Measurements from ENCODE around the gene KMT5C. TPM values are rescaled to one million over a fixed set of nuclear protein-coding genes. Genes with fewer than 3 reads are reported as not detected.
A peak's percentile ranks its signal among the peaks of the same experiment; 100 is the strongest.

The KMT5C gene
- total RNA-seq, 2 experiments from 2014 or later: 32.6 to 33.1 TPM

- DNase-seq: no peak
- no peak for ATAC-seq
- H3K4me3 Mint-ChIP-seq: no peak within 1 kb of the TSS
- no peak for TF ChIP-seq CTCF (IDR thresholded peaks at IDR 0.05)
- H3K27me3 Mint-ChIP-seq: peaks cover 20% of the 10 kb centered on the region
- H3K27ac Mint-ChIP-seq: no peak within 1 kb of the TSS
- H3K4me1 Mint-ChIP-seq (ENCODE audit: low read depth): peaks cover 10% of the 10 kb centered on the region
- peaks cover 3% of the 10 kb centered on the region for H3K36me3 Mint-ChIP-seq (ENCODE audit: low read depth)
- CTCF ChIA-PET: interaction anchor here (0.6 kb wide), 1 partner anchor 36 kb away, joined by 3 read pairs; no protein-coding TSS in a partner anchor
- intact Hi-C loops (cut with micrococcal nuclease): no loop called here
- H3K9me3 Mint-ChIP-seq: no peaks in the 10 kb centered on the region
- POLR2A ChIA-PET: interaction anchor here (0.8 to 8.1 kb wide), 3 partner anchors 7 to 28 kb away, joined by 3 to 37 read pairs (median 3); partner anchors contain the start of gene TMEM238
Measured at GRCh38 chr19:55376241-55376933, 36.7 kb downstream of the KMT5C start, which contains the start of gene TMEM190. TSS of gene TMEM190 (plus strand) at chr19:55376826. CDS start at chr19:55376854, 28 bp downstream.

GRCh38 chr19:55377356-55378131 lies 37.9 kb downstream of the KMT5C start:
- Mint-ChIP-seq H3K36me3 (ENCODE audit: low read depth) (peaks cover 13% of the 10 kb centered on the region), H3K4me3 (no peak overlapping the region), H3K27ac (no peak overlapping the region), H3K27me3 (peaks cover 8% of the 10 kb centered on the region), H3K4me1 (ENCODE audit: low read depth) (peaks cover 13% of the 10 kb centered on the region), H3K9me3 (no peaks in the 10 kb centered on the region)
- intact Hi-C loops (cut with micrococcal nuclease): no loop called here
- no peak for TF ChIP-seq CTCF (IDR thresholded peaks at IDR 0.05)
- no peak for ATAC-seq
- CTCF ChIA-PET: no interaction called here
- POLR2A ChIA-PET: interaction anchor here (0.6 to 1.5 kb wide), 3 partner anchors 12 to 121 kb away, joined by 3 to 4 read pairs (median 3); no protein-coding TSS in a partner anchor
- DNase-seq: no peak

- ATAC-seq (no peak), DNase-seq (no peak)
- TF ChIP-seq CTCF (IDR thresholded peaks at IDR 0.05): no peak
- Mint-ChIP-seq H3K4me3 (no peak overlapping the region), H3K36me3 (ENCODE audit: low read depth) (peaks cover 14% of the 10 kb centered on the region), H3K27me3 (peaks cover 3% of the 10 kb centered on the region), H3K27ac (peak overlapping the region; percentile 34), H3K4me1 (ENCODE audit: low read depth) (peaks cover 17% of the 10 kb centered on the region), H3K9me3 (no peaks in the 10 kb centered on the region)
- intact Hi-C loops (cut with micrococcal nuclease): no loop called here
- CTCF ChIA-PET: no interaction called here
- POLR2A ChIA-PET: interaction anchor here (1.5 kb wide), 1 partner anchor 10 kb away, joined by 4 read pairs; no protein-coding TSS in a partner anchor
Measured at GRCh38 chr19:55379174-55379573, 39.5 kb downstream of the KMT5C start.

- intact Hi-C loops (cut with micrococcal nuclease): loop anchor here (5.0 kb wide), 1 partner anchor 80 kb away; no protein-coding TSS in a partner anchor
- no peak for TF ChIP-seq CTCF (IDR thresholded peaks at IDR 0.05)
- H3K4me3 Mint-ChIP-seq: peak overlapping the region; percentile 90
- peaks cover 21% of the 10 kb centered on the region for H3K4me1 Mint-ChIP-seq (ENCODE audit: low read depth)
- no peaks in the 10 kb centered on the region for H3K9me3 Mint-ChIP-seq
- peaks cover 28% of the 10 kb centered on the region for H3K36me3 Mint-ChIP-seq (ENCODE audit: low read depth)
- no peaks in the 10 kb centered on the region for H3K27me3 Mint-ChIP-seq
- ATAC-seq (no peak), DNase-seq (no peak)
- no peak overlapping the region for H3K27ac Mint-ChIP-seq
- POLR2A ChIA-PET: interaction anchor here (3.4 to 10.2 kb wide), 3 partner anchors 10 to 122 kb away, joined by 25 to 217 read pairs (median 37); partner anchors contain the start of genes IL11, PPP6R1 and UBE2S
- CTCF ChIA-PET: interaction anchor here (1.3 to 3.7 kb wide), 2 partner anchors 80 to 90 kb away, joined by 6 to 33 read pairs; no protein-coding TSS in a partner anchor
Measured at GRCh38 chr19:55382013-55382412, 42.3 kb downstream of the KMT5C start.
